22Rv1 (cell line): ENCODE measurements around the gene GNAI1.

Source experiments
- CTCF ChIP-seq: fragments of 450-650 bp; IDR thresholded peaks from 2 replicates; pipeline ENCODE4 v1.5.1; 2017; ENCODE audit warnings: mild to moderate bottlenecking
- ZFX ChIP-seq: fragments of 450-650 bp; IDR thresholded peaks from 2 replicates; pipeline ENCODE4 v1.6.1; 2017; ENCODE audit warnings: antibody characterized with exemption, borderline replicate concordance

GRCh38 chr7:80136261-80137055 lies 1.8 kb downstream of the GNAI1 start:
- TF ChIP-seq CTCF = no peak
- no peak for TF ChIP-seq ZFX
